SH-SY5Y (cell line): Measurements from ENCODE around the gene RSRC1.

Source experiments
- GATA2 ChIP-seq: IDR thresholded peaks from 2 replicates; pipeline ENCODE4 v1.6.1; 2011; ENCODE audit warnings: mild to moderate bottlenecking, low read depth, low read length
- GATA3 ChIP-seq: IDR thresholded peaks from 2 replicates; pipeline ENCODE4 v1.6.1; 2011; ENCODE audit warnings: low read depth, mild to moderate bottlenecking, low read length, moderate library complexity

GRCh38 chr3:158359339-158359738, 249.4 kb downstream of the RSRC1 start:
- TF ChIP-seq GATA2 (no peak), GATA3 (no peak)
